Muscle layer of colon (tissue), 2 donors: Measurements from ENCODE around the gene GSE1.

ENCODE experiments used
- H3K27ac ChIP-seq: one replicate; pipeline ENCODE4 v1.7.0; 2013; ENCODE audit warnings: low read depth, mild to moderate bottlenecking, low read length, moderate library complexity
- H3K27me3 ChIP-seq, 2 donors: one replicate each; pipeline ENCODE4 v1.7.0; 2013; ENCODE audit warnings: low read length in 2 of 2, mild to moderate bottlenecking in 2 of 2; ENCODE audit not compliant: insufficient read depth in 2 of 2, control insufficient read depth in 1 of 2
- H3K36me3 ChIP-seq: one replicate; pipeline ENCODE4 v1.7.0; 2013; ENCODE audit warnings: mild to moderate bottlenecking, low read length; ENCODE audit not compliant: insufficient read depth
- H3K4me1 ChIP-seq: one replicate; pipeline ENCODE4 v1.7.0; 2013; ENCODE audit warnings: mild to moderate bottlenecking, low read length; ENCODE audit not compliant: insufficient read depth
- H3K4me3 ChIP-seq, 2 donors: one replicate each; pipeline ENCODE4 v1.7.0; 2013; ENCODE audit warnings: low read length in 2 of 2, low read depth in 1 of 2, mild to moderate bottlenecking in 1 of 2, moderate library complexity in 1 of 2
- H3K9ac ChIP-seq: one replicate; pipeline ENCODE4 v1.7.0; 2013; ENCODE audit warnings: low read length
- H3K9me3 ChIP-seq: one replicate; pipeline ENCODE4 v1.7.0; 2013; ENCODE audit warnings: mild to moderate bottlenecking, low read length
- donor health status: abdominal sarcoma.
- donor health status: Adenocarcinoma of cecum.

The GSE1 gene

DNA sequence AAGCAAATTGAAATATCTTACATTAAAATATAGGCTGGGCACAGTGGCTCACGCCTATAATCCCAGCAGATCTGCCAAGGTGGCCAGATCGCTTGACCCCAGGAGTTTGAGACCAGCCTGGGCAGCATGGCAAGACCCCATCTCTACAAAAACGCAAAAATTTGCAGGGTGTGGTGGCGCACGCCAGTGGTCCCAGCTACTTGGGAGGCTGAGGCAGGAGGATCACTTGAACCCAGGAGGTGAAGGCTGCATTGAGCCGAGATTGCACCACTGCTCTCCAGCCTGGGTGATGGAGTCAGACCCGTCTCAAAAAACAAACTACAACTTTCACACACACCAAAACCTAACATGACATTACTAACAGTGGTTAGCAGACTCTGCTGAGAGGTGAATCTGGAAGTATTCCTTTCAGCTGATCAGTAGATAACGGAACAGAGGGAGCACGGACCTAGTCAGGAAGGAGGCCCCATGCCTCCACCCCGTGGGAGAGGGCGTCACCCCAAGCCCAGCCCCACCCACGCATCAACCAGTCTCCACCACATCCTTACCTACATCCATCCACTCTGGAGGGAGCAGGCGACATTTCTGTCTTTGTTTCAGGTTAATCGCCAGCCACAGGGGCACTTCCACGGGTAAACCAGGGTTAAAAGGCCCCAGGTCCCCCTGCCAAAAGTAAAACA, 73.9 kb downstream of the GSE1 start:
- H3K4me3 ChIP-seq, result no peak overlapping the region

DNA sequence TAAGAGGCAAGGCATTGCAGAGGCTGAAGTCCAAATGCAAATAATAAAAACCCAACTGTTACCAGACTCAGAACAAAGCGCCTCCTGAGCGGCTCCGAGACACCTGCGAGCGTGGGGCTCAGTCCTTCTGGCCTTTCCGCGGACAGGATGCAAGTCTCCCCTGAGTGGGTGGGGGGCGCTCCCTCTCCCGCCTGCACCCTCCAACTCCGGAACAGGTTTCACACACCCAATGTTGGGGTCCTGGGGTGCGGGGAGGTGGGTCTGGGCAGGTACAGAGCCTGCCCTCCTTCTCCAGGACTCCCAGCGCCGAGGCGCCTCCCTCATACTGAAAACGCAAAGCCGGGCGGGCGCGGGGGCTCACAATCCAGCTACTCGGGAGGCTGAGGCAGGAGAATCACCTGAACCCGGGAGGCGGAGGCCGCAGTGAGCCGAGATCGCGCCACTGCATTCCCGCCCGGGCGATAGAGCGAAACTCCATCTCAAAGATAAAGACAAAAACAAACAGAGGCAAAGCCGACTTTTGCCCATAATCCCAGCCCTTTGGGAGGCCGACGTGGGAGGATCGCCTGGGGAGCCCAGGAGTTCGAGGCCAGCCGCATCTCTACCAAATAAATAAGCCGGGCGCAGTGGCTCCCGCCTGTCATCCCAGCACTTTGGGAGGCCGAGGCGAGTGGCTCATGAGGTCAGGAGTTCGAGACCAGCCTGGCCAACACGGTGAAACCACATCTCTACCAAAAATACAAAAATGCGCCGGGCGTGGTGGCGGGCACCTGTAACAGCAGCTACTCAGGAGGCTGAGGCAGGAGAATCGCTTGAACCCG, 74.7 kb downstream of the GSE1 start:
- H3K4me3 ChIP-seq, result peak overlapping the region; percentile 57 to 63
- H3K9ac ChIP-seq, result no peak overlapping the region
- no peak overlapping the region for H3K27ac ChIP-seq
- H3K9me3 ChIP-seq, result no peaks in the 10 kb centered on the region
- H3K36me3 ChIP-seq, result no peaks in the 10 kb centered on the region
- peaks cover 11% of the 10 kb centered on the region for H3K4me1 ChIP-seq
- H3K27me3 ChIP-seq, result peaks cover 0 to 8% of the 10 kb centered on the region in 2 donors

More for the DNA sequence above, 73.9 kb downstream of the GSE1 start:
- H3K36me3 ChIP-seq, result no peaks in the 10 kb centered on the region
- H3K27ac ChIP-seq, result no peak overlapping the region
- peaks cover 11% of the 10 kb centered on the region for H3K4me1 ChIP-seq
- no peaks in the 10 kb centered on the region for H3K9me3 ChIP-seq
- peaks cover 0 to 8% of the 10 kb centered on the region in 2 donors for H3K27me3 ChIP-seq
- no peak overlapping the region for H3K9ac ChIP-seq

DNA sequence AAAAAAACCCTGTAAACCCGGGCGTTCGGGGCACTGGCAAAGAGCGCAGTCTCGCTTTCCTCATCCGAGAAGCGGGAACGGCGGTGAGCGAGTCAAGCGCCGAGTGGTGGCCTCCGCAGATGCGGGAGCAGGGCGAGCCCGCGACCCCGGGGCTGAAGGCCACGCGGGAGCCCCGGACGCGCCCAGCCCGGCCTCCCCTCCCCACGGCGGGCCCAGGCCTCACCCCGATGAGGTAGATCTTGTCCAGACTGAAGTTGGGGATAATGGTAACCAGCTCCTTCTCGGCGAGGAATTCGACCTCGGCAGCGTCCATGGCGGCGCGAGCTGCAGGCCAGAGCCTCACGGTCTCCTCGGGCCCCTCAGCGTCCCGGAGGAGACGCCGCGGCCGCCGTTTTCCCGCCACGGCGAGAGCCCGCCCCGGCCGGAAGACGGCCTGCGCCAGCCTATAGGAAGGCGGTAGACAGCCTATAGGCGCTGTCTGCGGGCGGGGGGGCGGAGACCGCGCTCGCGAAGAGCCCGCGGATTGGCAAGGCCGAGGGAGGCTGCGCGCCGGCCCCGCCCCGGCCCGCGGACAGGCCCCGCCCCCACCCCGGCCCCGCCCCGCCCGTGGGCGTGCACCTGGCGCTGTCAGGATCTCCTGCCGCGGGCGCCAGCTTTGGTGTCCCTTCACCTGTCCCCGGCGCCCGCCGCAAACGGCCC, 75.6 kb downstream of the GSE1 start, which contains the start of gene GINS2:
GINS2 (minus strand) TSS at position 369 of the 699 bp plus-strand sequence; CDS start at position 313, 56 bp downstream.
- Histone ChIP-seq H3K4me3 (peak within 1 kb of the TSS; percentile 57 to 63), H3K9me3 (no peaks in the 10 kb centered on the region), H3K27me3 (peaks cover 0 to 8% of the 10 kb centered on the region in 2 donors), H3K4me1 (peaks cover 11% of the 10 kb centered on the region), H3K36me3 (no peaks in the 10 kb centered on the region), H3K9ac (no peak within 1 kb of the TSS), H3K27ac (no peak within 1 kb of the TSS)

DNA sequence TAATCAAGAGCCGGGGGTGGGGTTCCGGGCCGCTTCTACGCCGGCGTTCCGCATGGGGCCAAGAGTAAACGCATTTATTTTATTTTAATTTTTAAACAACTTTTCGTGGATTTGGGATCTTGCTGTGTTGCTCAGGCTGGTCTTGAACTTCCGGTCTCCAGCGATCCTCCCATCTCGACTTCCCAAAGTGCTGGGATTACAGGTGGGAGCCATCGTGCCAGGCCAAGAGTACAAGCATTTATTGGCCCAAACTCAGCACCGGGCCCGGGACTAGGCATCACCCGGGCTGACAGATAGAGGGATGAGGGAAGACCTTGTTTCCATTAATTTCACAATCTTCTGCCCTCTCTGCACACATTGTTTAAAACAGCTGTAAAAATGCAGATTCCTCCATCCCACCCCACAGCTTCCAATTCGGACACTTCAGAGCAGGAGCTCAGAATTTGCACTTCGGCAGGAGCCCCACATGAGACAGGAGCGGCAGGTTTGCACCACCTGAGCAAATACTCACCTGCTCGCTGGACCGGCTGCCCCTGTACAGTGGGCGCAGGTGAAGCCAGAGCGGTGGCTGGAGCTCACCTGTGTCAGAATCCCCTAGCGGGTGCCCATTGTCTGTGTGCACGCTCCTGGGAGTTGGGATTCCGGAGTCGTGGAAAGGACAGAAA, 76.3 kb downstream of the GSE1 start:
- Histone ChIP-seq H3K9ac (no peak overlapping the region), H3K27ac (no peak overlapping the region), H3K9me3 (no peaks in the 10 kb centered on the region), H3K4me3 (peak overlapping the region in 1 of 2 donors; percentile 18), H3K4me1 (peaks cover 11% of the 10 kb centered on the region), H3K27me3 (peaks cover 0 to 8% of the 10 kb centered on the region in 2 donors), H3K36me3 (no peaks in the 10 kb centered on the region)

DNA sequence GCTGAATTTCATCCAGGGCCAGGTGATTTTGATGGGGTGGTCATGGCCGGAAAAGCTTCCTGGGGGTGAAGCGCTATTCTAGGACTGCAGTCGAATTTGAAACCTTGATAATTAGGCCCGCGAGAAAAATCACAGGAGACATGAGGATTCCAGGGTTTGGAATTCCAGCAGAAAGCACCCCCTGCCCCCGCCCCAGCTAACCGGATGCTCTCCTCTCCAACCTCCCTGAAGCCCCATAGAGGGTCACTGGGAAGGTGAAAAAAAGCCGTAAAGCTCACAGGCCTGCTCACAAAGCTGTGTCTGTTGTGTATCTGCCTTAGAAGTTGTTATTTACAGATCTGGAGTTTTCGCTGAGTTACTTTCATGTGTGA, 76.8 kb downstream of the GSE1 start:
- Histone ChIP-seq H3K27me3 (peaks cover 0 to 8% of the 10 kb centered on the region in 2 donors), H3K36me3 (no peaks in the 10 kb centered on the region), H3K4me1 (peaks cover 11% of the 10 kb centered on the region), H3K4me3 (no peak overlapping the region), H3K27ac (no peak overlapping the region), H3K9ac (no peak overlapping the region), H3K9me3 (no peaks in the 10 kb centered on the region)

DNA sequence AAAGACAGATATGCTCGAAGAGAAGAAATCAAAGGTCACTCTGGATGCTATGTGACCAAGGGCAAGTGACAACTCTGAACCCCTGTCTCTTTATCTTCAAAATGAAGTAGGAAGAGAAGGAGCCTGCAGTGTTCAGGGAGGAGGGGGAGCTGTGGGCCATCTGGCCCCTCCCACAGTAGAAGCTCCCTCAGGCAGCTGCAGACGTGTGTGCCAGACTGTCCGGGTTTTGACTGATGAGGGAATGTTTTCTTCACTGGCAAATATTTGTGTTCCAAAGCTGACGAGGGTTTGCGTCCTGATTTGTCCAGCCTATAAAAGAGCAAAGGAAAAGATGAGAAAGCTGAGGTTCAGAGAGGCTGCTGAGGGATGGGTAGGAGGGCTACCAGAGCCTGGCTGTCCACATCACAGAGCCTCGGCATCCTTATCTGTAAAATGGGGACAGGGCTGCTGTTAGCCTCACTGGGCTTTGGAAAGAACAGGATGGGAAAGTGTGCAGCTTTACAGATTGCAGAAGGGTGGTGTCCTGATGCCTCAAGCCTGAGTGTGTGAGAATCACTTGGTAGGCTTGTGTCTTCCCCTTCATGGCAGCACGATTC, 77.4 kb downstream of the GSE1 start:
- Histone ChIP-seq H3K9ac (no peak overlapping the region), H3K4me3 (no peak overlapping the region), H3K27ac (no peak overlapping the region), H3K4me1 (peaks cover 11% of the 10 kb centered on the region), H3K27me3 (peaks cover 0 to 9% of the 10 kb centered on the region in 2 donors), H3K36me3 (no peaks in the 10 kb centered on the region), H3K9me3 (no peaks in the 10 kb centered on the region)

DNA sequence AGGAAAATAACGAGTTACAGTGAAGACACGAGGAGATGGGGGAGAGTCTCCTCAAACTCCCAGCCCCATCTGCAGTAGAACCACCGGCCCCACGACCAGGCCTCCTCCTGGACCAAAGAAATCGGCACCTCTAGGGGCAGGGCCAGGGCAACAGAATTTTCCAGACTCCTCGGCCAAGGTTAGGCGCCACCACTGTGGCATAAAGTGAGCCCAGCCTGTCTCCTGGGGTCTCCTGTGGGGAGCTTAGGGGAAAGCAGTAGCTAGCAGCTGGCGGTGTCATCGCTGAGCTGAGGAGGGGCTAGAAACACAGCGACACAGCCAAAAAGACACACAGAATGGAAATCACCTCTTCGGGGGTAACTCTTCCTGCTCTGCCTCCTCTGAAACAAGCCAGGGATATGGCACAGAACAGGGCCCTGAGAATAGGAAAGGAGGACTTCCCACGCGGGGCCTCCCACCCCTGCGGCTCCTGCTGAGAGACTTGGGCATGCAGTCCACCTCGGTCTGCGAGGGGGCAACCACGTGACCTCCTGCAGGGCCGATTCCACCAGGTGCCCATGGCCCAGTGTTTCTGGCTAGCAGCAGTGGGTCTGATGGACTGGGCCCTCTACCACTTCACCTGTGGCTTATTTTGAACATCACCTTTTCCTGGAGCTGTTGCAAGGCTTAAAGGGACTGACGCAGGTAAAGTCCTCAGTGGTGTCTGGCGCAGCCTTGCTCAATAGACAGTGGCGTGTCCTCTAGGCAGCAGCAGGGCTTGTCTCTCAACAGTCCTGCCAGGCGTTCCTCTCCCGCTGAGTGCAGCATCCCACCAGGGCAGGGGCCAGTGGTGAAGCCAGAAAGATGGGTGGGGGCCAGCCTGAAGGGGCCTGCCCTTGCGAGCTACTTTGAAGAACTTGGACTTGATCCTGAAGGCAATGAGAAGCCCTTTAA, 82.3 kb downstream of the GSE1 start:
- Histone ChIP-seq H3K4me1 (no peaks in the 10 kb centered on the region), H3K27me3 (peaks cover 0 to 9% of the 10 kb centered on the region in 2 donors), H3K27ac (no peak overlapping the region), H3K9me3 (no peaks in the 10 kb centered on the region), H3K36me3 (no peaks in the 10 kb centered on the region), H3K4me3 (no peak overlapping the region), H3K9ac (no peak overlapping the region)

DNA sequence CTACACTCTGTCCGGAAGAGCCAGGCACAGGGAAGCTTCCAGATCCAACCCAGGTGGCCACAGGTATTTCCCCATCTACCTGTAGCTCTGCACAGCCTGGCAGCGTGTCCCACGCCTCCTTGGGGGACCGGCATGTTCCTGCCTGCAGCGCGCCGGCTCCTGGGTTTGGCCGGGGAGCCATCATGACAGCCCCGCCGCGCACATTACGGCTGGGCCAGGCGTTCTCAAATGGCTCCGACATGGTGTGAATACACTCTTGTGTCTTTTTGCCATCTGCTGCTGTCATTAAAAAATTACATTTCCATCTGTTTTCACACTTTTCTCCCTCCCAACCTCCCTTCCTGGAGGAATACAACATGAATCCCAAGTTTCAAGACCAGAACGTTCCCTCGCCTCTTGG, 83.7 kb downstream of the GSE1 start:
- Histone ChIP-seq H3K27ac (no peak overlapping the region), H3K4me3 (no peak overlapping the region), H3K9me3 (no peaks in the 10 kb centered on the region)

DNA sequence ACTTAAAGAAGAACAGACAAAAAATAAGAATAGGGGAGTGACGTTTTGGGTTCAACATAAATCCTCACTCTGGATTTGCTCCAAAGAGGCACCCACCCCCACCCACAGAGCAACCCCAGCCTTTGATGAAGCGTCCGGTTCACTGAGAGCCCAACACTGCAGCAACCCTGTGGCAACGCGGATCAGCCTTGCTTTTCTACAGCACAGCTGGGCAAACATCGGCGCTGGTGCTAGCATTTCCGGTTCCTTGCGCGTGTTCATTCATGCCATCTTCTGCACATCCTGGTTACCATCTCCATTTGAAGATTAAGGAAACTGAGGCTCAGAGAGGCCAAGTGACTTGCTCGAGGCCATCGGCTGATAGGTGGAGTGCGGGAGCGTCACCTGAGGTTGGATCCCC, 84.3 kb downstream of the GSE1 start:
- no peaks in the 10 kb centered on the region for H3K4me1 ChIP-seq
- no peaks in the 10 kb centered on the region for H3K9me3 ChIP-seq
- no peak overlapping the region for H3K4me3 ChIP-seq
- H3K27me3 ChIP-seq, result peaks cover 0 to 9% of the 10 kb centered on the region in 2 donors
- H3K9ac ChIP-seq, result no peak overlapping the region
- H3K27ac ChIP-seq, result no peak overlapping the region
- H3K36me3 ChIP-seq, result no peaks in the 10 kb centered on the region

More for the DNA sequence above, 83.7 kb downstream of the GSE1 start:
- Histone ChIP-seq H3K36me3 (no peaks in the 10 kb centered on the region), H3K9ac (no peak overlapping the region), H3K27me3 (peaks cover 0 to 9% of the 10 kb centered on the region in 2 donors), H3K4me1 (no peaks in the 10 kb centered on the region)

DNA sequence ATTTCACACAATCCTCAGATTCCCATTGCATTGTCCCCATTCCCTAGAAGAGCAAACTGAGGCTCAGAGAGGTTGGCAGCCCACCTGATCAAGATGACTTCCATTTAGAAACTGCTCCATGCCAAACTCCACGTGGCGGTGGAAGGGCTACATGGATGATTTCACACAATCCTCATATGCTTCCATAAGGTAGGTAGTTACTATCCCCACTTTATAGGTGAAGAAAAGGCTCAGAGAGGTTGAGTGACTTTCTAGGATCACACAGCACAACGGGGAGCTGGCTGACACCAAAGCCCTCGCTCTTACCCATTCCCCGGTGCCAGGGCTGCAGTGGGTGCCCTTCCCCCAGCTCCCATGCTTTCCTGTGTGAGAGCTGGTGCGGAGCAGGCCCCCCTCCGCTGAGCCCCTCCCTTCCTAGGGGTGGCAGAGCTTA, 85.4 kb downstream of the GSE1 start:
- no peak overlapping the region for H3K9ac ChIP-seq
- no peak overlapping the region for H3K4me3 ChIP-seq
- H3K4me1 ChIP-seq, result no peaks in the 10 kb centered on the region
- peaks cover 0 to 9% of the 10 kb centered on the region in 2 donors for H3K27me3 ChIP-seq
- H3K36me3 ChIP-seq, result no peaks in the 10 kb centered on the region
- no peak overlapping the region for H3K27ac ChIP-seq
- H3K9me3 ChIP-seq, result no peaks in the 10 kb centered on the region
